GM12878 (cell line): ENCODE data around the gene TTR. TPM values are rescaled to one million over a fixed set of nuclear protein-coding genes. Genes with fewer than 3 reads are reported as not detected.

Experiments used
- ATAC-seq: fragments of 200-7000 bp; cut with Tn5 transposase; 3 replicates; pipeline ENCODE4 v1.9.1; 2020; ENCODE audit warnings: mild to moderate bottlenecking, moderate library complexity
- BruUV-seq: library from RNA; stranded (reverse); fragments of 400-500 nt; replicated peaks from 2 replicates; lab custom pipeline; 2021; lab: Mats Ljungman, UMichigan
- CTCF ChIA-PET: fragments of 300-600 bp; sonication (Branson Sonifier 250); formaldehyde crosslinking; extraction: SDS; loops from one replicate; lab custom pipeline; 2021; ENCODE audit warnings: inconsistent platforms; lab: Yijun Ruan, JAX
- POLR2A ChIA-PET: fragments of 350-600 bp; formaldehyde crosslinking; extraction: SDS; loops from one replicate; lab custom pipeline; 2021; ENCODE audit warnings: inconsistent platforms; lab: Charles Lee
- RAD21 ChIA-PET: fragments of 300-600 bp; sonication (Branson Sonifier 250); formaldehyde crosslinking; loops from one replicate; lab custom pipeline; 2023; ENCODE audit warnings: antibody characterized with exemption; ENCODE audit not compliant: unreplicated experiment; lab: Charles Lee
- SMC1A ChIA-PET: fragments of 300-600 bp; sonication (Branson Sonifier 250); formaldehyde crosslinking; loops from one replicate; lab custom pipeline; 2023; ENCODE audit not compliant: unreplicated experiment, uncharacterized antibody; lab: Charles Lee
- DNase-seq: peaks from one replicate; pipeline ENCODE4 v3.0.0-alpha.2; 2011; ENCODE audit warnings: low read depth, low spot score
- FAIRE-seq: peaks from 3 replicates; lab custom pipeline; 2011; peaks lifted over from hg19 to GRCh38; lab: Jason Lieb, UNC
- H2AFZ ChIP-seq: 2 replicates; pipeline ENCODE4 v1.6.0; 2011; ENCODE audit warnings: low read depth, low read length, control low read depth; ENCODE audit not compliant: control insufficient read depth
- H3K27ac ChIP-seq: 2 replicates; pipeline ENCODE4 v1.5.1; 2011; ENCODE audit warnings: control low read depth; ENCODE audit not compliant: control insufficient read depth, insufficient read depth
- H3K27me3 ChIP-seq, 2 experiments: replicated peaks in 1 of 2; 2 replicates each; pipeline versions ENCODE4 v1.6.0 to v1.6.1; 2011; ENCODE audit warnings: low read length in 1 of 2; ENCODE audit not compliant: control insufficient read depth in 2 of 2, insufficient read depth in 2 of 2
- H3K36me3 ChIP-seq, 2 experiments: 2 replicates each; pipeline ENCODE4 v1.5.1; 2011; ENCODE audit warnings: low read length in 1 of 2; ENCODE audit not compliant: control insufficient read depth in 2 of 2, insufficient read depth in 2 of 2
- H3K4me1 ChIP-seq: 2 replicates; pipeline ENCODE4 v1.6.1; 2011; ENCODE audit warnings: mild to moderate bottlenecking, low read length, moderate library complexity, mixed read lengths; ENCODE audit not compliant: control insufficient read depth, insufficient read depth
- H3K4me2 ChIP-seq: 2 replicates; pipeline ENCODE4 v1.6.0; 2011; ENCODE audit warnings: control low read depth; ENCODE audit not compliant: control insufficient read depth, insufficient read depth
- H3K4me3 ChIP-seq: fragments of 200-600 bp; sonication (generic); 2 replicates; pipeline ENCODE4 v1.5.1; 2016
- H3K79me2 ChIP-seq: 2 replicates; pipeline ENCODE4 v1.6.0; 2011; ENCODE audit warnings: low read length; ENCODE audit not compliant: control insufficient read depth, insufficient read depth
- H3K9ac ChIP-seq: 2 replicates; pipeline ENCODE4 v1.8.0; 2011; ENCODE audit warnings: low read length, control low read depth, mixed read lengths; ENCODE audit not compliant: control insufficient read depth, insufficient read depth
- H3K9me3 ChIP-seq: replicated peaks from 3 replicates; pipeline ENCODE4 v1.5.1; 2011; ENCODE audit warnings: mild to moderate bottlenecking, low read length; ENCODE audit not compliant: control insufficient read depth, insufficient read depth
- H4K20me1 ChIP-seq: 2 replicates; pipeline ENCODE4 v1.6.0; 2011; ENCODE audit not compliant: control insufficient read depth, insufficient read depth
- ATF7 ChIP-seq: fragments of 450-650 bp; IDR thresholded peaks from 2 replicates; pipeline ENCODE4 v1.6.1; 2016; ENCODE audit warnings: low read depth, mild to moderate bottlenecking
- CREM ChIP-seq: IDR thresholded peaks from 2 replicates; pipeline ENCODE4 v1.6.1; 2014; ENCODE audit warnings: antibody characterized with exemption, low read depth
- EED ChIP-seq: sonication (generic); IDR thresholded peaks from 2 replicates; pipeline ENCODE4 v1.6.1; 2016; ENCODE audit warnings: antibody characterized with exemption, low read depth
- ELK1 ChIP-seq: IDR thresholded peaks from 2 replicates; pipeline ENCODE4 v1.6.1; 2012; ENCODE audit warnings: low read depth, low read length, improper control_type of control experiment
- FOXM1 ChIP-seq: IDR thresholded peaks from 2 replicates; pipeline ENCODE4 v1.6.1; 2012; ENCODE audit warnings: low read depth, mild to moderate bottlenecking, inconsistent platforms, low read length, moderate library complexity
- HSF1 ChIP-seq: fragments of 150-350 bp; IDR thresholded peaks from 2 replicates; pipeline ENCODE4 v1.6.1; 2014; ENCODE audit warnings: mild to moderate bottlenecking, low read depth, low read length
- JUNB ChIP-seq: IDR thresholded peaks from 2 replicates; pipeline ENCODE4 v1.6.1; 2016; ENCODE audit warnings: antibody characterized with exemption, mild to moderate bottlenecking
- MYC ChIP-seq: IDR thresholded peaks from 2 replicates; pipeline ENCODE4 v1.6.1; 2011; ENCODE audit warnings: mild to moderate bottlenecking, low read length, moderate library complexity, inconsistent platforms; ENCODE audit not compliant: insufficient read depth, insufficient replicate concordance, insufficient read length, severe bottlenecking
- NFIC ChIP-seq: IDR thresholded peaks from 2 replicates; pipeline ENCODE4 v1.6.1; 2012; ENCODE audit warnings: low read depth, mild to moderate bottlenecking, inconsistent platforms, low read length, moderate library complexity
- STAT3 ChIP-seq: IDR thresholded peaks from 2 replicates; pipeline ENCODE4 v1.6.1; 2011; ENCODE audit warnings: low read depth, low read length, improper control_type of control experiment
- USF1 ChIP-seq: IDR thresholded peaks from 2 replicates; pipeline ENCODE4 v1.6.1; 2011; ENCODE audit warnings: borderline replicate concordance, low read depth, mild to moderate bottlenecking, moderate library complexity, mixed read lengths, low read length; ENCODE audit not compliant: insufficient read depth; ENCODE audit errors: extremely low read length
- ZBTB11 ChIP-seq: fragments of 450-650 bp; formaldehyde crosslinking; IDR thresholded peaks from 2 replicates; pipeline ENCODE4 v1.5.0; 2022; ENCODE audit warnings: mild to moderate bottlenecking, missing genetic modification characterization
- WGBS: methylation state at CpG from one replicate; pipeline ENCODE4 v1.1.6; 2016; ENCODE audit warnings: low lambda C conversion rate; ENCODE audit not compliant: insufficient replicate concordance, insufficient coverage; ENCODE audit errors: missing lambda C conversion rate; 5-methylcytosine and 5-hydroxymethylcytosine counted together
- in situ Hi-C: fragments of 300-500 bp; cut with MboI; formaldehyde crosslinking; loops from 9 replicates; pipeline ENCODE4 v1.14.3; 2018; ENCODE audit warnings: mixed read lengths
- intact Hi-C: fragments of 100-400 bp; cut with micrococcal nuclease; formaldehyde crosslinking; loops from one replicate; pipeline ENCODE4 v1.14.2; 2022; ENCODE audit not compliant: unreplicated experiment
- polyA plus RNA-seq, 11 experiments: library from polyadenylated mRNA; depleted of rRNA in 4 of 11; unstranded in 6 of 11; stranded (reverse) in 5 of 11; fragments of >200 nt; fragmentation: Nextera tagmentation in 4 of 11; fragmentation: Illumina TruSeq in 1 of 11; extraction: Ambion mirVana in 4 of 11; extraction: Trizol in 1 of 11; gene quantifications; 1 replicate in 1 of 11; 2 replicates in 10 of 11; pipeline versions ENCODE4 v1.2.1 to v1.2.3, GENCODE V29; 2011 to 2016; ENCODE audit warnings: inconsistent platforms in 2 of 11, missing spikeins in 2 of 11, low read depth in 1 of 11
- total RNA-seq, 4 experiments: library from RNA; depleted of rRNA in 3 of 4; stranded (reverse); fragments of >200 nt in 3 of 4; fragmentation: Illumina TruSeq in 1 of 4; extraction: Trizol in 1 of 4; gene quantifications; 2 replicates each; pipeline versions ENCODE4 v1.2.1 to v1.2.3, GENCODE V29; 2013 to 2021

TTR gene
- total and polyA plus RNA-seq, 10 of the 15 experiments (the other 5 are each of a cell fraction or from before 2014, with no cell fraction given): 0.05 to 1.2 TPM; not detected in 8

- BruUV-seq: TSS peak; percentile 83
- H3K4me1 ChIP-seq: peaks cover 52% of the 10 kb centered on the region
- peaks cover 35% of the 10 kb centered on the region for H3K79me2 ChIP-seq
- in situ Hi-C loops (no loop called here), intact Hi-C loops (loop anchor here (2.0 to 5.0 kb wide), 2 partner anchors 38 to 146 kb away; partner anchors contain the start of gene B4GALT6)
- FAIRE-seq (peak; percentile 49), DNase-seq (no peak), ATAC-seq (peak; percentile 40)
- H3K36me3 ChIP-seq: 0 out of 4 replicates have a peak, but pooled peaks cover 0 to 5% of the 10 kb centered on the region in 2 experiments
- H3K9me3 ChIP-seq: no peaks in the 10 kb centered on the region
- no peaks in the 10 kb centered on the region for H4K20me1 ChIP-seq
- H3K27ac ChIP-seq: peak overlapping the region; percentile 88
- peak overlapping the region; percentile 70 for H3K4me2 ChIP-seq
- H3K27me3 ChIP-seq: no peaks in the 10 kb centered on the region
- peak overlapping the region; percentile 4; the same call in 1 of the 2 replicates for H3K4me3 ChIP-seq
- ChIA-PET POLR2A (interaction anchor here (1.2 to 4.3 kb wide), 7 partner anchors 11 to 39 kb away, joined by 3 to 60 read pairs (median 5); no protein-coding TSS in a partner anchor), SMC1A (interaction anchor here (0.7 to 10.7 kb wide), 15 partner anchors 11 to 146 kb away, joined by 3 to 169 read pairs (median 6); partner anchors contain the start of gene B4GALT6), CTCF (interaction anchor here (0.8 to 10.0 kb wide), 14 partner anchors 8 to 174 kb away, joined by 3 to 135 read pairs (median 4); partner anchors contain the start of genes B4GALT6 and DSG2), RAD21 (interaction anchor here (0.5 to 11.8 kb wide), 13 partner anchors 11 to 147 kb away, joined by 3 to 168 read pairs (median 4); partner anchors contain the start of gene B4GALT6)
- 63% methylated on average over 7 of the region's 7 CpGs for WGBS
- peak overlapping the region; percentile 36; the same call in 1 of the 2 replicates for H3K9ac ChIP-seq
- peak overlapping the region; percentile 19; the same call in 1 of the 2 replicates for H2AFZ ChIP-seq
- TF ChIP-seq ZBTB11 (CRISPR knock-in tag): no peak
- peak; percentile 92 for TF ChIP-seq NFIC
- TF ChIP-seq STAT3: 0 out of 2 replicates have a peak, but pooled peaks have one; percentile 50
- TF ChIP-seq FOXM1: peak; percentile 89
- TF ChIP-seq USF1: no peak
- no peak for TF ChIP-seq MYC
- peak; percentile 91 for TF ChIP-seq ATF7
- no peak; the same call in 1 of the 2 replicates for TF ChIP-seq ELK1
- no peak for TF ChIP-seq HSF1
- peak; percentile 40; the same call in 1 of the 2 replicates for TF ChIP-seq CREM
- peak; percentile 63 for TF ChIP-seq EED
- TF ChIP-seq JUNB: peak; percentile 72
Measured at GRCh38 chr18:31646332-31647126, 54.9 kb downstream of the TTR start.
